OCI-LY1 (cell line): ENCODE measurements around the gene PEBP1.

Experiments used
- H2AFZ ChIP-seq: fragments of 200-600 bp; sonication (generic), shearing (Covaris generic); 2 replicates; pipeline ENCODE4 v1.6.0; 2014; ENCODE audit warnings: antibody characterized with exemption, mild to moderate bottlenecking, low read length
- H3F3A ChIP-seq: fragments of 200-600 bp; sonication (generic), shearing (Covaris generic); 2 replicates; pipeline ENCODE4 v1.6.0; 2014; ENCODE audit warnings: mild to moderate bottlenecking, antibody characterized with exemption, low read length, moderate library complexity; ENCODE audit not compliant: insufficient read depth
- H3K27ac ChIP-seq: fragments of 200-600 bp; sonication (generic); 2 replicates; pipeline ENCODE4 v1.5.1; 2014; ENCODE audit warnings: low read length, mixed run types, mild to moderate bottlenecking, low read depth; ENCODE audit not compliant: poor library complexity, severe bottlenecking
- H3K27me3 ChIP-seq: fragments of 200-600 bp; sonication (generic); 2 replicates; pipeline ENCODE4 v1.6.0; 2014; ENCODE audit warnings: antibody characterized with exemption, mild to moderate bottlenecking, low read length, moderate library complexity; ENCODE audit not compliant: insufficient read depth
- H3K36me3 ChIP-seq: fragments of 200-600 bp; sonication (generic); 2 replicates; pipeline ENCODE4 v1.6.1; 2014; ENCODE audit warnings: mild to moderate bottlenecking, antibody characterized with exemption, low read length, moderate library complexity, mixed read lengths; ENCODE audit not compliant: insufficient read depth
- H3K4me1 ChIP-seq: fragments of 200-600 bp; sonication (generic); 2 replicates; pipeline ENCODE4 v1.5.1; 2014; ENCODE audit warnings: mild to moderate bottlenecking, low read length, moderate library complexity; ENCODE audit not compliant: insufficient read depth, severe bottlenecking
- H3K4me2 ChIP-seq: fragments of 200-600 bp; sonication (generic), shearing (Covaris generic); 2 replicates; pipeline ENCODE4 v1.6.1; 2014; ENCODE audit warnings: low read length
- H3K4me3 ChIP-seq: fragments of 200-600 bp; sonication (generic); 2 replicates; pipeline ENCODE4 v1.5.1; 2014; ENCODE audit warnings: low read length, low read depth, mild to moderate bottlenecking, mixed read lengths; ENCODE audit not compliant: poor library complexity, severe bottlenecking
- H3K79me2 ChIP-seq: fragments of 200-600 bp; shearing (Covaris generic); 2 replicates; pipeline ENCODE4 v1.6.1; 2016; ENCODE audit warnings: mixed run types, low read length, mixed read lengths; ENCODE audit not compliant: insufficient read depth
- H3K9ac ChIP-seq: fragments of 200-600 bp; sonication (generic), shearing (Covaris generic); 2 replicates; pipeline ENCODE4 v1.6.1; 2014; ENCODE audit warnings: mild to moderate bottlenecking, low read length, mixed read lengths
- H3K9me2 ChIP-seq: fragments of 200-600 bp; sonication (generic), shearing (Covaris generic); 2 replicates; pipeline ENCODE4 v1.6.1; 2014; ENCODE audit warnings: low read depth, mild to moderate bottlenecking, low read length, mixed read lengths
- H3K9me3 ChIP-seq: fragments of 200-600 bp; shearing (Covaris generic); 2 replicates; pipeline ENCODE4 v1.6.1; 2014; ENCODE audit warnings: low read length, mixed read lengths
- H4K20me1 ChIP-seq: fragments of 200-600 bp; sonication (generic), shearing (Covaris generic); 2 replicates; pipeline ENCODE4 v1.6.0; 2016; ENCODE audit warnings: mild to moderate bottlenecking, low read length; ENCODE audit not compliant: insufficient read depth
- EZH2 ChIP-seq: fragments of 200-600 bp; sonication (generic), shearing (Covaris generic); IDR thresholded peaks from 2 replicates; pipeline ENCODE4 v1.8.0; 2017; ENCODE audit warnings: borderline replicate concordance, mixed run types, mild to moderate bottlenecking, antibody characterized with exemption, low read length, moderate library complexity, mixed read lengths
- TF ChIP-seq, protein P1 (sequence below): fragments of 200-600 bp; sonication (generic), shearing (Covaris generic); IDR thresholded peaks from 2 replicates; pipeline ENCODE4 v1.5.1; 2017; ENCODE audit warnings: mild to moderate bottlenecking, antibody characterized with exemption, low read length, moderate library complexity, mixed read lengths

Gene PEBP1

DNA sequence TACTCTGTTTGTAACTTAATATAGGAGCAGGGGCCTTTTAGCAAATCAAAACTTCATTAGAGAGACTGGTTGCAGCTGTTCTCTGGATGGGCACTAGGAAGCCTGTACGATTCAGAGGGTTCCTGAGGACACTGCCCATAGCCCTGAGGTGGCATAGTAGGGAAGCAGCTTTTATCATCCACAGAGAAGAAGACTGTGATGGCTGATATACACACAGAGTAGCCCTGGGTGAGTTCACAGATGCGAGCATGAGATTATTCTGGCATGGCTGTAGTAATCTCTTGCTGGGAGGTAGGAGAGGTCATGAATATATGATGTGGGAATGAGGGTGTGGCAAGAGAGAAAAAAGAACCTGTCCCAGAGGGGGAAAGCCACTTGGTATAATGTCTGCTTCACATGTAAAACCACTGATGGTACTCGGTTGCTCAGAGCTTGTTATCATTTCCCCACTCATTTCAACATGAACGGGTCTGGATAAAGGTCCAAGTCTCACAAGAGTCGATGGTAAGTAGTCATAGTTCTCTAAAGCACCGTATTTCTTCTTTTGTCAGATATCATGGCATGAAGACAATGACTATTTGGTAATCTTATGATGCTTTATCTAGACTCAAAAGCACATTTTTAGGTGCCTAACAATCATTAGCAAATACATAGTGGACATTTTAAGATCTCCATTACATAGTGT lies 52.0 kb downstream of the PEBP1 start:
- Histone ChIP-seq H3F3A (peaks cover 5% of the 10 kb centered on the region; the same call in 1 of the 2 replicates), H4K20me1 (no peaks in the 10 kb centered on the region), H3K36me3 (peaks cover 16% of the 10 kb centered on the region; the same call in 1 of the 2 replicates), H3K27me3 (no peaks in the 10 kb centered on the region), H3K27ac (no peak overlapping the region), H2AFZ (no peak overlapping the region), H3K4me1 (no peaks in the 10 kb centered on the region), H3K79me2 (no peaks in the 10 kb centered on the region), H3K9me2 (no peaks in the 10 kb centered on the region), H3K4me3 (no peak overlapping the region), H3K9ac (no peak overlapping the region), H3K4me2 (no peak overlapping the region), H3K9me3 (no peaks in the 10 kb centered on the region)
- no peak for TF ChIP-seq EZH2
- TF ChIP-seq, protein P1, sequence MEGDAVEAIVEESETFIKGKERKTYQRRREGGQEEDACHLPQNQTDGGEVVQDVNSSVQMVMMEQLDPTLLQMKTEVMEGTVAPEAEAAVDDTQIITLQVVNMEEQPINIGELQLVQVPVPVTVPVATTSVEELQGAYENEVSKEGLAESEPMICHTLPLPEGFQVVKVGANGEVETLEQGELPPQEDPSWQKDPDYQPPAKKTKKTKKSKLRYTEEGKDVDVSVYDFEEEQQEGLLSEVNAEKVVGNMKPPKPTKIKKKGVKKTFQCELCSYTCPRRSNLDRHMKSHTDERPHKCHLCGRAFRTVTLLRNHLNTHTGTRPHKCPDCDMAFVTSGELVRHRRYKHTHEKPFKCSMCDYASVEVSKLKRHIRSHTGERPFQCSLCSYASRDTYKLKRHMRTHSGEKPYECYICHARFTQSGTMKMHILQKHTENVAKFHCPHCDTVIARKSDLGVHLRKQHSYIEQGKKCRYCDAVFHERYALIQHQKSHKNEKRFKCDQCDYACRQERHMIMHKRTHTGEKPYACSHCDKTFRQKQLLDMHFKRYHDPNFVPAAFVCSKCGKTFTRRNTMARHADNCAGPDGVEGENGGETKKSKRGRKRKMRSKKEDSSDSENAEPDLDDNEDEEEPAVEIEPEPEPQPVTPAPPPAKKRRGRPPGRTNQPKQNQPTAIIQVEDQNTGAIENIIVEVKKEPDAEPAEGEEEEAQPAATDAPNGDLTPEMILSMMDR, result no peak

DNA sequence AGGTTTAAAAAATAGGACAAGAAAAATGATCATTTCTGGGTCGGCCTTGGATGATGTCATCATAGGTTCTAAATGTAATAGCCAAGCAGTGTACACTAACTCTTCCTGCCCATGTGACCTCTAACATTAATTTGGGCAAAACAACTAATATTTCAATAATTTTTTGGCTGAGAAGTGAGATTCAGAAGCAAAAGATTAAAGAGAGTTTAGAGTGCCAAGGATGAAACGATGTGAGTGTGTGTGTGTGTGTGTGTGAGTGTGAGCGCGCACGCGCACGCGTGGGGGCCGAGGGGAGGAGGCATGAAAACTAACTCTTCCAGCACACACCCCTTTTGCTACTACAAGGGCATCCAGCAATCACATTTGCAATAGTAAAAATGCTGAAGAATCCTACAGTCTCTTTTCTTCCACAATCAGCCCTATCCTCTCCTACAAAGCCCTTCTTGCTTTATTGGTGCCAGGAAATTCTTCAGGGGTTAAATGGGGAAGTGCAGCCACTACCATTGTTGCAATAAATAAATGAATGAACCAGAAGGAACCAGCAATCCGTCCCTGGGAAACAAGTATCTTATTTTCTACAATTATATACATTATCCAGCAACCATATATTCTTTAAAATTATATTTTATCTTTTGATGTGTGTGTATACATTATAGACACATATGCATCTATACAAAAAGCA lies 52.9 kb downstream of the PEBP1 start:
- no peak overlapping the region for H3K9ac ChIP-seq
- TF ChIP-seq EZH2, result no peak
- TF ChIP-seq, protein P1, result no peak
- H3K36me3 ChIP-seq, result peaks cover 20% of the 10 kb centered on the region; the same call in 1 of the 2 replicates
- H3K9me2 ChIP-seq, result no peaks in the 10 kb centered on the region
- no peak overlapping the region for H2AFZ ChIP-seq
- H3K4me2 ChIP-seq, result no peak overlapping the region
- H3K9me3 ChIP-seq, result no peaks in the 10 kb centered on the region
- H3K27me3 ChIP-seq, result no peaks in the 10 kb centered on the region
- H3K4me3 ChIP-seq, result no peak overlapping the region
- no peaks in the 10 kb centered on the region for H3K79me2 ChIP-seq
- no peaks in the 10 kb centered on the region for H3K4me1 ChIP-seq
- H3K27ac ChIP-seq, result no peak overlapping the region
- no peaks in the 10 kb centered on the region for H3F3A ChIP-seq
- no peaks in the 10 kb centered on the region for H4K20me1 ChIP-seq

DNA sequence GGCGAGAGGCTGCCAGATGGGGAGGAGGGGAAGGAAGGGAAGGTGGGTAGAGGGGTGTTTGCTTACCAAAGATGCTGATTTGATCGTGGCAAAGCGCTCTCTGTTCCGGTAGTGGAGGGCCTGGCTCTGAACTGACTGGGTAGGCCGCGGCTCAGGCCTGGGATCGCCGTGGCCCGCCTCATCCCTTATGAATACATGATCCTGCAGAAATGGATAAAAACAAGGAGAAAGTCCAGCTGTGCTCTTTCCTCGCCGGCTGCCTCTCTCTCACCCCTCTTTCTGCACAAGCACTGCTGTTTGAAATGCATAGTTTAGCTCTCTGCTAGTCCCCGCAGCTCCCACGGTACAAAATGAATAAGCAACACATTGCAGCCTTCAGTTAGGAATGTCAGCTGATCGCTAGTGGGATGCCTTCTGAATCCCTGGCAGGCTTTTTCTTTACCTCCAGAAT lies 53.8 kb downstream of the PEBP1 start:
- Histone ChIP-seq H3K4me2 (no peak overlapping the region), H3K27me3 (no peaks in the 10 kb centered on the region), H3K4me3 (no peak overlapping the region)

More for the DNA sequence above, 53.8 kb downstream of the PEBP1 start:
- TF ChIP-seq, protein P1, result no peak
- TF ChIP-seq EZH2, result no peak
- Histone ChIP-seq H3F3A (no peaks in the 10 kb centered on the region), H3K79me2 (no peaks in the 10 kb centered on the region), H3K36me3 (peaks cover 22% of the 10 kb centered on the region; the same call in 1 of the 2 replicates), H2AFZ (no peak overlapping the region), H4K20me1 (no peaks in the 10 kb centered on the region), H3K27ac (no peak overlapping the region), H3K9me3 (no peaks in the 10 kb centered on the region), H3K9ac (no peak overlapping the region), H3K9me2 (no peaks in the 10 kb centered on the region), H3K4me1 (no peaks in the 10 kb centered on the region)
